H9 (cell line): ENCODE results near the gene HPD. TPM values are rescaled to one million over a fixed set of nuclear protein-coding genes. Genes with fewer than 3 reads are reported as not detected.

Experiments
- DNase-seq: peaks from one replicate; pipeline ENCODE4 v3.0.0-alpha.2; 2017
- H2AFZ ChIP-seq: one replicate; pipeline ENCODE4 v1.6.1; 2013; ENCODE audit warnings: mild to moderate bottlenecking, low read length, control low read depth, moderate library complexity
- H2AK5ac ChIP-seq: 2 replicates; pipeline ENCODE4 v1.6.1; 2013; ENCODE audit warnings: low read length, control low read depth, mixed read lengths; ENCODE audit not compliant: insufficient read length
- H2BK120ac ChIP-seq: one replicate; pipeline ENCODE4 v1.6.1; 2013; ENCODE audit warnings: low read depth, mild to moderate bottlenecking, low read length, control low read depth, inconsistent platforms; ENCODE audit not compliant: poor library complexity, severe bottlenecking
- H2BK12ac ChIP-seq: 2 replicates; pipeline ENCODE4 v1.6.1; 2013; ENCODE audit warnings: low read length, control low read depth, mixed read lengths, low read depth; ENCODE audit not compliant: insufficient read length
- H2BK15ac ChIP-seq: 2 replicates; pipeline ENCODE4 v1.6.1; 2013; ENCODE audit warnings: low read depth, low read length, control low read depth
- H2BK20ac ChIP-seq: one replicate; pipeline ENCODE4 v1.6.1; 2013; ENCODE audit warnings: low read depth, mild to moderate bottlenecking, low read length, control low read depth, inconsistent platforms; ENCODE audit not compliant: poor library complexity, severe bottlenecking
- H2BK5ac ChIP-seq: 2 replicates; pipeline ENCODE4 v1.6.1; 2013; ENCODE audit warnings: low read length, control low read depth, mixed read lengths; ENCODE audit not compliant: insufficient read length
- H3K14ac ChIP-seq: 2 replicates; pipeline ENCODE4 v1.6.1; 2013; ENCODE audit warnings: low read length, control low read depth; ENCODE audit not compliant: insufficient read depth
- H3K18ac ChIP-seq: 2 replicates; pipeline ENCODE4 v1.6.1; 2013; ENCODE audit warnings: low read depth, mild to moderate bottlenecking, mixed read lengths, low read length, control low read depth; ENCODE audit not compliant: insufficient read length
- H3K23ac ChIP-seq: 2 replicates; pipeline ENCODE4 v1.6.1; 2013; ENCODE audit warnings: low read length, control low read depth, mixed read lengths, low read depth; ENCODE audit not compliant: insufficient read length
- H3K23me2 ChIP-seq: 2 replicates; pipeline ENCODE4 v1.6.1; 2013; ENCODE audit warnings: low read depth, mild to moderate bottlenecking, mixed read lengths, low read length, control low read depth; ENCODE audit not compliant: insufficient read length, poor library complexity, severe bottlenecking
- H3K27ac ChIP-seq: 2 replicates; pipeline ENCODE4 v1.5.1; 2013; ENCODE audit warnings: low read length, control low read depth, mixed read lengths, low read depth; ENCODE audit not compliant: insufficient read length
- H3K27me3 ChIP-seq: 2 replicates; pipeline ENCODE4 v1.6.1; 2013; ENCODE audit warnings: low read length, control low read depth, inconsistent platforms; ENCODE audit not compliant: insufficient read depth
- H3K4ac ChIP-seq: 2 replicates; pipeline ENCODE4 v1.6.1; 2013; ENCODE audit warnings: low read depth, mild to moderate bottlenecking, control low read depth, inconsistent platforms, low read length, moderate library complexity
- H3K4me1 ChIP-seq: 2 replicates; pipeline ENCODE4 v1.6.1; 2013; ENCODE audit warnings: low read length, control low read depth, inconsistent platforms; ENCODE audit not compliant: insufficient read depth
- H3K4me2 ChIP-seq: 2 replicates; pipeline ENCODE4 v1.6.1; 2013; ENCODE audit warnings: low read length, control low read depth, mixed read lengths; ENCODE audit not compliant: insufficient read length, insufficient read depth
- H3K56ac ChIP-seq: 2 replicates; pipeline ENCODE4 v1.6.1; 2013; ENCODE audit warnings: low read depth, mild to moderate bottlenecking, mixed read lengths, low read length, control low read depth; ENCODE audit not compliant: insufficient read length
- H3K79me1 ChIP-seq: 2 replicates; pipeline ENCODE4 v1.6.1; 2013; ENCODE audit warnings: low read depth, mild to moderate bottlenecking, moderate library complexity, low read length, control low read depth, inconsistent platforms; ENCODE audit not compliant: insufficient read depth, poor library complexity, severe bottlenecking
- H3K79me2 ChIP-seq: 2 replicates; pipeline ENCODE4 v1.6.1; 2013; ENCODE audit warnings: low read length, control low read depth, inconsistent platforms; ENCODE audit not compliant: insufficient read depth
- H3K9ac ChIP-seq: 2 replicates; pipeline ENCODE4 v1.6.1; 2013; ENCODE audit warnings: low read length, control low read depth, mixed read lengths; ENCODE audit not compliant: insufficient read length; ENCODE audit errors: extremely low read depth
- H3K9me3 ChIP-seq: one replicate; pipeline ENCODE4 v1.6.1; 2013; ENCODE audit warnings: low read depth, low read length, inconsistent platforms; ENCODE audit not compliant: control insufficient read depth
- H3T11ph ChIP-seq: one replicate; pipeline ENCODE4 v1.6.1; 2013; ENCODE audit warnings: mild to moderate bottlenecking, low read length, control low read depth, inconsistent platforms
- H4K20me1 ChIP-seq: one replicate; pipeline ENCODE4 v1.6.1; 2013; ENCODE audit not compliant: control insufficient read depth, insufficient read length, insufficient read depth
- H4K5ac ChIP-seq: 2 replicates; pipeline ENCODE4 v1.6.1; 2013; ENCODE audit warnings: low read depth, mild to moderate bottlenecking, mixed read lengths, low read length, control low read depth; ENCODE audit not compliant: insufficient read length
- H4K8ac ChIP-seq: replicated peaks from 2 replicates; pipeline ENCODE4 v1.6.1; 2013; ENCODE audit warnings: low read length, control low read depth, mixed read lengths, low read depth; ENCODE audit not compliant: insufficient read length
- H4K91ac ChIP-seq: 2 replicates; pipeline ENCODE4 v1.6.1; 2013; ENCODE audit warnings: low read depth, mild to moderate bottlenecking, moderate library complexity, mixed read lengths, low read length, control low read depth; ENCODE audit not compliant: insufficient read length
- H3K27ac Mint-ChIP-seq, 3 experiments: 2 replicates in 2 of 3; 3 replicates in 1 of 3; pipeline ENCODE4 v1.8.0; 2020 to 2021; ENCODE audit warnings: mixed read lengths in 3 of 3, mild to moderate bottlenecking in 1 of 3, moderate library complexity in 1 of 3
- H3K27me3 Mint-ChIP-seq: 2 replicates; pipeline ENCODE4 v1.8.0; 2021; ENCODE audit warnings: low read depth, mild to moderate bottlenecking, moderate library complexity, mixed read lengths
- H3K36me3 Mint-ChIP-seq, 3 experiments: 2 replicates in 2 of 3; 3 replicates in 1 of 3; pipeline ENCODE4 v1.8.0; 2020 to 2021; ENCODE audit warnings: low read depth in 3 of 3, mixed read lengths in 3 of 3; ENCODE audit not compliant: insufficient read depth in 1 of 3
- H3K4me1 Mint-ChIP-seq, 2 experiments: 2 replicates each; pipeline ENCODE4 v1.8.0; 2020; ENCODE audit warnings: mixed read lengths in 2 of 2
- H3K4me3 Mint-ChIP-seq, 2 experiments: 2 replicates in 1 of 2; 3 replicates in 1 of 2; pipeline ENCODE4 v1.8.0; 2020 to 2021; ENCODE audit warnings: mild to moderate bottlenecking in 2 of 2, mixed read lengths in 2 of 2, moderate library complexity in 1 of 2
- H3K9me3 Mint-ChIP-seq, 2 experiments: 2 replicates in 1 of 2; 3 replicates in 1 of 2; pipeline ENCODE4 v1.8.0; 2020; ENCODE audit warnings: mild to moderate bottlenecking in 2 of 2, mixed read lengths in 2 of 2, moderate library complexity in 1 of 2
- WGBS: extraction: QIAGEN DNeasy Blood & Tissue Kit; methylation state at CpG from one replicate; pipeline ENCODE4 v1.1.7; 2013; ENCODE audit warnings: missing lambda C conversion rate, low lambda C conversion rate, mixed read lengths; ENCODE audit not compliant: insufficient read length; ENCODE audit errors: extremely low coverage; 5-methylcytosine and 5-hydroxymethylcytosine counted together
- total RNA-seq: library from RNA; stranded (reverse); gene quantifications from 2 replicates; pipeline ENCODE4 v1.2.1, GENCODE V29; 2021
- TF ChIP-seq, protein P1 (sequence below): fragments of 200-600 bp; sonication (generic); conservative IDR thresholded peaks from 3 replicates; pipeline ENCODE4 v1.8.0; 2021; ENCODE audit warnings: antibody characterized with exemption, mild to moderate bottlenecking

Gene HPD
- total RNA-seq, 1 experiment from 2014 or later, result not detected

GRCh38 chr12:121806546-121807423 lies 51.9 kb downstream of the HPD start:
- Histone ChIP-seq H3K27ac (no peak overlapping the region), H3K4me1 (peaks cover 2% of the 10 kb centered on the region; the same call in 1 of the 2 replicates)
- H3K4me3 Mint-ChIP-seq, result peak overlapping the region; percentile 82 to 86

More at GRCh38 chr12:121806546-121807423, 51.9 kb downstream of the HPD start:
- Histone ChIP-seq H3K23ac (no peak overlapping the region), H3K18ac (no peak overlapping the region), H4K8ac (no peak overlapping the region), H4K5ac (no peak overlapping the region), H2AFZ (no peak overlapping the region), H2BK5ac (no peak overlapping the region), H2AK5ac (no peak overlapping the region), H3K14ac (no peak overlapping the region; the same call in 1 of the 2 replicates), H3K4me2 (no peak overlapping the region), H2BK12ac (no peak overlapping the region), H3K79me2 (no peaks in the 10 kb centered on the region; the same call in 1 of the 2 replicates), H4K91ac (no peak overlapping the region), H4K20me1 (no peaks in the 10 kb centered on the region), H2BK20ac (no peak overlapping the region), H3K79me1 (no peaks in the 10 kb centered on the region), H2BK15ac (no peak overlapping the region), H3K9me3 (no peaks in the 10 kb centered on the region), H3K56ac (no peak overlapping the region), H2BK120ac (no peak overlapping the region), H3T11ph (no peak overlapping the region), H3K23me2 (peaks cover 16% of the 10 kb centered on the region), H3K27me3 (no peaks in the 10 kb centered on the region), H3K4ac (no peak overlapping the region), H3K9ac (no peak overlapping the region)
- H3K27ac Mint-ChIP-seq, result peak overlapping the region in 2 of 3 experiments; percentile 73 to 89; a peak in 1 of 7 replicates
- no peaks in the 10 kb centered on the region for H3K9me3 Mint-ChIP-seq
- no peak for DNase-seq
- no CpG with 5 or more reads among the region's 21 CpGs for WGBS
- no peaks in the 10 kb centered on the region; the same call in 1 of the 2 replicates for H3K27me3 Mint-ChIP-seq
- peaks cover 14 to 38% (median 34%) of the 10 kb centered on the region in 3 experiments for H3K36me3 Mint-ChIP-seq
- peaks cover 30 to 34% of the 10 kb centered on the region in 2 experiments for H3K4me1 Mint-ChIP-seq
- TF ChIP-seq, protein P1, sequence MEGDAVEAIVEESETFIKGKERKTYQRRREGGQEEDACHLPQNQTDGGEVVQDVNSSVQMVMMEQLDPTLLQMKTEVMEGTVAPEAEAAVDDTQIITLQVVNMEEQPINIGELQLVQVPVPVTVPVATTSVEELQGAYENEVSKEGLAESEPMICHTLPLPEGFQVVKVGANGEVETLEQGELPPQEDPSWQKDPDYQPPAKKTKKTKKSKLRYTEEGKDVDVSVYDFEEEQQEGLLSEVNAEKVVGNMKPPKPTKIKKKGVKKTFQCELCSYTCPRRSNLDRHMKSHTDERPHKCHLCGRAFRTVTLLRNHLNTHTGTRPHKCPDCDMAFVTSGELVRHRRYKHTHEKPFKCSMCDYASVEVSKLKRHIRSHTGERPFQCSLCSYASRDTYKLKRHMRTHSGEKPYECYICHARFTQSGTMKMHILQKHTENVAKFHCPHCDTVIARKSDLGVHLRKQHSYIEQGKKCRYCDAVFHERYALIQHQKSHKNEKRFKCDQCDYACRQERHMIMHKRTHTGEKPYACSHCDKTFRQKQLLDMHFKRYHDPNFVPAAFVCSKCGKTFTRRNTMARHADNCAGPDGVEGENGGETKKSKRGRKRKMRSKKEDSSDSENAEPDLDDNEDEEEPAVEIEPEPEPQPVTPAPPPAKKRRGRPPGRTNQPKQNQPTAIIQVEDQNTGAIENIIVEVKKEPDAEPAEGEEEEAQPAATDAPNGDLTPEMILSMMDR, result no peak
